ENCODE data around the gene NMNAT2. TPM values are rescaled to one million over a fixed set of nuclear protein-coding genes. Genes with fewer than 3 reads are reported as not detected.

NMNAT2 gene
- 1.1 and 2.2 TPM in 2 replicates for total RNA-seq
- long read RNA-seq, full-length matches to known transcripts, result 1 of 2 reads
- long read RNA-seq, partial matches to known transcripts, result 0 of 2 reads
- long read RNA-seq, other reads (novel, unspliced or antisense), result 1 of 2 reads

DNA sequence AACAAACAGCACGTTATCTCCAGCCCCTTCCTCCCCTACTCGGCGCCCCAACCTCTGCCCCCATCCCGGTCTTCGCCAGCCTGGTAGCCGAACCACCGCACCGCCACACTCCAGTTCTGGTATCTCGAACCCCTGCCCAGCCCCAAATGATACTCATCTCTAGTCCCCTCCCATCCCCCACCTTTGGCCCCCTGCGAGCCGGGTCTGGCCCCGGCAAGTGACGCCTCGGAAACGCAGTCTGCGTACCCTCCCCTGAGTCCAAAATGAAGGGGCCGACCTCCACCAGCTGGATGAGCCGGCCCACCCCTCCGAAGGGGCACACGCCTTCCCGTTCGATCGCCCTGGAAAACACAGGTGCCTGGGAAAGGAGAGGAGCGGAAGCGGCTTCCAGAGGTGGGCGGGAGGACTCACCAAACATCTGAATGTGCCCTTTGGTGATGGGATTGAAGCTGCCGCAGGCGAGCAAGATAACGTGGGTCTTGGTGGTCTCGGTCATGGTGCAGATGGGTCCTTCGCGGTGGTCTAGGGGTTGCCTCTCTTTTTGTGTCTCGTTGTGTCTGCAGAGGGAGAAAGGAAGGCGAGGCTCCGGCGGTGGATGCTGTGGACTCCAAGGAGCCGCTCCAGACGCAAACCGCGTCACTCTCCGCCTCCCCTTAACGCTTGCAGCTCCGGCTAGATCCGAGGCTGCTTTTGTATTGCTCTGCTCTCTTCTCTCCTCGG, at the start of gene NMNAT2:
Gene NMNAT2 (minus strand): TSS at position 609 of the 720 bp plus-strand sequence. CDS start 113 bp downstream, at position 496.
- TF ChIP-seq, protein P1, sequence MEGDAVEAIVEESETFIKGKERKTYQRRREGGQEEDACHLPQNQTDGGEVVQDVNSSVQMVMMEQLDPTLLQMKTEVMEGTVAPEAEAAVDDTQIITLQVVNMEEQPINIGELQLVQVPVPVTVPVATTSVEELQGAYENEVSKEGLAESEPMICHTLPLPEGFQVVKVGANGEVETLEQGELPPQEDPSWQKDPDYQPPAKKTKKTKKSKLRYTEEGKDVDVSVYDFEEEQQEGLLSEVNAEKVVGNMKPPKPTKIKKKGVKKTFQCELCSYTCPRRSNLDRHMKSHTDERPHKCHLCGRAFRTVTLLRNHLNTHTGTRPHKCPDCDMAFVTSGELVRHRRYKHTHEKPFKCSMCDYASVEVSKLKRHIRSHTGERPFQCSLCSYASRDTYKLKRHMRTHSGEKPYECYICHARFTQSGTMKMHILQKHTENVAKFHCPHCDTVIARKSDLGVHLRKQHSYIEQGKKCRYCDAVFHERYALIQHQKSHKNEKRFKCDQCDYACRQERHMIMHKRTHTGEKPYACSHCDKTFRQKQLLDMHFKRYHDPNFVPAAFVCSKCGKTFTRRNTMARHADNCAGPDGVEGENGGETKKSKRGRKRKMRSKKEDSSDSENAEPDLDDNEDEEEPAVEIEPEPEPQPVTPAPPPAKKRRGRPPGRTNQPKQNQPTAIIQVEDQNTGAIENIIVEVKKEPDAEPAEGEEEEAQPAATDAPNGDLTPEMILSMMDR (IDR thresholded peaks at IDR 0.05), result no peak
- peaks cover 22% of the 10 kb centered on the region for H3K4me1 Mint-ChIP-seq (ENCODE audit: unreplicated experiment)
- H3K27me3 Mint-ChIP-seq (ENCODE audit: unreplicated experiment), result peaks cover 76% of the 10 kb centered on the region
- no peak for DNase-seq (ENCODE audit: extremely low spot score, unreplicated experiment)
- peak within 1 kb of the TSS; percentile 74 for H3K4me3 Mint-ChIP-seq (ENCODE audit: unreplicated experiment)
- H3K27ac Mint-ChIP-seq (ENCODE audit: unreplicated experiment), result no peak within 1 kb of the TSS
- no peaks in the 10 kb centered on the region for H3K9me3 Mint-ChIP-seq (ENCODE audit: unreplicated experiment)
- H3K36me3 Mint-ChIP-seq (ENCODE audit: unreplicated experiment), result no peaks in the 10 kb centered on the region

DNA sequence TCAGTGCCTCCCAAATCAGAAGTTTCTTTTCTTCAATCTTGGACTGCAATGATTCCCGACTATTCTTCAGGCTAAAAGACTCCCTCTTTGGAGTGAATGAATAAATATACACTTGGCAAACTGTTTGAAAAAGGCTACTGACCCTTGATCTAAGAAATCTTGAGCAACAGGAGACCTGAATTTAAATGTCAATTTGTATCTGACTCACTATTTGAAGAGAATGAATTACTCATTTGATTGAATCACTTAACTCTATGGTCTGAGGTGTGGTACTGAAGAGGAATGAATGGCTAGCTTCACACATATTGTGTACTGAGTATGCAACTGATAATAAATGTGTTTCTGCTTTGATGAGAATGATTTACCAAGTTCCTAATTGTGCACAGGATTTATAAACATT, 49.5 kb upstream of the NMNAT2 start:
- Mint-ChIP-seq H3K4me1 (ENCODE audit: unreplicated experiment) (peaks cover 8% of the 10 kb centered on the region), H3K36me3 (ENCODE audit: unreplicated experiment) (no peaks in the 10 kb centered on the region), H3K27me3 (ENCODE audit: unreplicated experiment) (peaks cover 27% of the 10 kb centered on the region), H3K4me3 (ENCODE audit: unreplicated experiment) (no peak overlapping the region), H3K9me3 (ENCODE audit: unreplicated experiment) (no peaks in the 10 kb centered on the region), H3K27ac (ENCODE audit: unreplicated experiment) (no peak overlapping the region)
- no peak for DNase-seq (ENCODE audit: extremely low spot score, unreplicated experiment)
- TF ChIP-seq, protein P1 (IDR thresholded peaks at IDR 0.05), result no peak

DNA sequence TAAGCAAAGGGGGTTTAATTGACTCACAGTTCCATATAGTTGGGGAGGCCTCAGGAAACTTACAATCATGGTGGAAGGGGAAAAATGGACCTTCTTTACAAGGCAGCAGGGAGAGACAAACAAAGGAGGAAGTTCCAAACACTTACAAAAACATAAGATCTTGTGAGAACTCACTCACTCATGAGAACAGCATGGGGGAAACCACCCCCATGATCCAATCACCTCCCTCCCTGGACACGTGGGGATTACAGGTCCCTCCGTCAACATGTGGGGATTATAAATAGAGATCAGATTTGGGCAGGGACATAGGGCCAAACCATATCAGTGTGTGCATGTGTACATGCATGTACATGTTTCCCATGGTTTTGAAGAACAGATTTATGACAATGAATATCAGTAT, 48.6 kb upstream of the NMNAT2 start:
- Mint-ChIP-seq H3K27me3 (ENCODE audit: unreplicated experiment) (peaks cover 27% of the 10 kb centered on the region), H3K36me3 (ENCODE audit: unreplicated experiment) (no peaks in the 10 kb centered on the region), H3K4me3 (ENCODE audit: unreplicated experiment) (no peak overlapping the region), H3K4me1 (ENCODE audit: unreplicated experiment) (peaks cover 5% of the 10 kb centered on the region), H3K9me3 (ENCODE audit: unreplicated experiment) (no peaks in the 10 kb centered on the region), H3K27ac (ENCODE audit: unreplicated experiment) (no peak overlapping the region)
- TF ChIP-seq, protein P1 (IDR thresholded peaks at IDR 0.05), result no peak
- DNase-seq (ENCODE audit: extremely low spot score, unreplicated experiment), result no peak

DNA sequence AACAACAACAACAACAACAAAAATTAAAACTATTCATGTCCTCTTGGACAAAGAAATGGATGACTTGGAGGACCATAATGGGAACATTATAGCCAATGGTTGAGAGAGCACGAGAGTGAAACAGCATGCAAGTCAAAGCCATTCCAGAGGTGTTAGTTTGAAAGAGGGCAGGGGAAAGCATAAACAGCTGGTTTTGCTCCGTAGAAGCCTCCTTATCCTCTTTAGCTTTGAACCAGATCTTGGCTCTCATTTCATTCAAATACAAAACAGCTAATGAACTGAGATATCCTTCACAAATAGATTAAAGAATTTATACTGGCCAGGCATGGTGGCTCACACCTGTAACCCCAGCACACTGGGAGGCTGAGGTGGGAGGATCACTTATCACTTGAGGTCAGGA, 45.4 kb upstream of the NMNAT2 start:
- no peaks in the 10 kb centered on the region for H3K36me3 Mint-ChIP-seq (ENCODE audit: unreplicated experiment)
- no peak overlapping the region for H3K4me3 Mint-ChIP-seq (ENCODE audit: unreplicated experiment)
- no peaks in the 10 kb centered on the region for H3K4me1 Mint-ChIP-seq (ENCODE audit: unreplicated experiment)
- no peaks in the 10 kb centered on the region for H3K9me3 Mint-ChIP-seq (ENCODE audit: unreplicated experiment)
- H3K27me3 Mint-ChIP-seq (ENCODE audit: unreplicated experiment), result peaks cover 34% of the 10 kb centered on the region
- H3K27ac Mint-ChIP-seq (ENCODE audit: unreplicated experiment), result no peak overlapping the region
- TF ChIP-seq, protein P1 (IDR thresholded peaks at IDR 0.05), result no peak
- no peak for DNase-seq (ENCODE audit: extremely low spot score, unreplicated experiment)

DNA sequence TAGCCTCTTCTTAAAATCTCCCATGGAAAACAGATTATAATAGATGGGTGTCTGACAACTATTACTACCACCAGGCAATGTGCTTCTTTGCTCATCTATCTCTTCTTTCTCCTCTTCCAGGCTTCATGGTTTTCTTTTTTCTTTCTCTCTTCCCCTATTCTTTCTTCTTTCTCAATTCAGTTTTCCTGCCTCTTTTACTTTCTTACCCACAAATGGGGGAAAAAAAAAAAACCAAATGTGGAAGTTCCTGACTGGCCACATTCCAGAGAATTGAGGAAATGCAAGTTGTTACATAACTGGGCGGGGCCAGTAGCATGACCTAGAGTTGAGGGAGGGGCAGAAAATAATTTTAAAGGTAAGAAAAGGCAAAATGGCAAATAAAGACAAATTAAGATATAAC, 43.2 kb upstream of the NMNAT2 start:
- Mint-ChIP-seq H3K4me3 (ENCODE audit: unreplicated experiment) (no peak overlapping the region), H3K27me3 (ENCODE audit: unreplicated experiment) (peaks cover 30% of the 10 kb centered on the region), H3K9me3 (ENCODE audit: unreplicated experiment) (no peaks in the 10 kb centered on the region)

More for the DNA sequence above, 43.2 kb upstream of the NMNAT2 start:
- H3K4me1 Mint-ChIP-seq (ENCODE audit: unreplicated experiment), result no peaks in the 10 kb centered on the region
- no peak overlapping the region for H3K27ac Mint-ChIP-seq (ENCODE audit: unreplicated experiment)
- no peaks in the 10 kb centered on the region for H3K36me3 Mint-ChIP-seq (ENCODE audit: unreplicated experiment)
- TF ChIP-seq, protein P1 (IDR thresholded peaks at IDR 0.05), result no peak
- no peak for DNase-seq (ENCODE audit: extremely low spot score, unreplicated experiment)

Measured in osteocyte (in vitro differentiated cells).